Stimulated activated naive CD8-positive, alpha-beta T cell treated with anti-CD3 and anti-CD28 coated beads, Interleukin-15, amount 100 ng/mL, for 72 hours (primary cell): ENCODE results near the gene MPHOSPH8.
"Not testable (repeated sequence)": the region's sequence is repeated elsewhere in the genome, so short reads cannot be mapped to it uniquely, and the experiment has no call there.

Source experiments
- ATAC-seq: fragments of 150-1000 bp; cut with Tn5 transposase; 2 replicates; pipeline ENCODE4 v1.10.0; 2021; ENCODE audit warnings: mild to moderate bottlenecking, moderate library complexity
- DNase-seq, 2 donors: peaks; one replicate each; pipeline ENCODE4 v3.0.0; 2021 to 2022
- H3K27ac Mint-ChIP-seq, 2 donors: one replicate each; pipeline ENCODE4 v1.8.0; 2022; ENCODE audit warnings: mild to moderate bottlenecking in 2 of 2, mixed read lengths in 2 of 2, moderate library complexity in 2 of 2
- H3K27me3 Mint-ChIP-seq: one replicate; pipeline ENCODE4 v1.8.0; 2022; ENCODE audit warnings: mixed read lengths
- H3K4me1 Mint-ChIP-seq: one replicate; pipeline ENCODE4 v1.8.0; 2022; ENCODE audit warnings: mild to moderate bottlenecking, mixed read lengths
- H3K4me3 Mint-ChIP-seq, 2 donors: one replicate each; pipeline ENCODE4 v1.8.0; 2022; ENCODE audit warnings: mild to moderate bottlenecking in 2 of 2, mixed read lengths in 2 of 2, moderate library complexity in 1 of 2
- H3K9me3 Mint-ChIP-seq, 2 donors: one replicate each; pipeline ENCODE4 v1.8.0; 2022; ENCODE audit warnings: mixed read lengths in 2 of 2

Gene MPHOSPH8

GRCh38 chr13:19695829-19696228, 62.4 kb downstream of the MPHOSPH8 start:
- H3K4me3 Mint-ChIP-seq, result no peak overlapping the region
- no peak overlapping the region for H3K27ac Mint-ChIP-seq
- DNase-seq (no peak), ATAC-seq (no peak)
- peaks cover 0 to 4% of the 10 kb centered on the region in 2 donors for H3K9me3 Mint-ChIP-seq
- H3K4me1 Mint-ChIP-seq, result no peaks in the 10 kb centered on the region
- no peaks in the 10 kb centered on the region for H3K27me3 Mint-ChIP-seq

- not testable (repeated sequence) for H3K4me1 Mint-ChIP-seq, H3K27ac Mint-ChIP-seq, H3K27me3 Mint-ChIP-seq, ATAC-seq, H3K4me3 Mint-ChIP-seq, DNase-seq, H3K9me3 Mint-ChIP-seq
These were observed 67.5 kb downstream of the MPHOSPH8 start for GRCh38 chr13:19700963-19701362.

- not testable (repeated sequence) for ATAC-seq, H3K4me3 Mint-ChIP-seq, DNase-seq, H3K27ac Mint-ChIP-seq, H3K9me3 Mint-ChIP-seq, H3K27me3 Mint-ChIP-seq, H3K4me1 Mint-ChIP-seq
These were observed 68.2 kb downstream of the MPHOSPH8 start for GRCh38 chr13:19701619-19702018.

- H3K27me3 Mint-ChIP-seq, H3K9me3 Mint-ChIP-seq, DNase-seq, ATAC-seq, H3K4me3 Mint-ChIP-seq, H3K4me1 Mint-ChIP-seq, H3K27ac Mint-ChIP-seq: not testable (repeated sequence)
These were observed 70.8 kb downstream of the MPHOSPH8 start for GRCh38 chr13:19704256-19704655.

GRCh38 chr13:19709039-19709438, 75.6 kb downstream of the MPHOSPH8 start:
- not testable (repeated sequence) for ATAC-seq, DNase-seq
- peaks cover 14% of the 10 kb centered on the region for H3K4me1 Mint-ChIP-seq

GRCh38 chr13:19709782-19710181, 76.3 kb downstream of the MPHOSPH8 start:
- DNase-seq, ATAC-seq, H3K27me3 Mint-ChIP-seq, H3K27ac Mint-ChIP-seq, H3K4me3 Mint-ChIP-seq, H3K9me3 Mint-ChIP-seq: not testable (repeated sequence)
- peaks cover 22% of the 10 kb centered on the region for H3K4me1 Mint-ChIP-seq

More at GRCh38 chr13:19709039-19709438, 75.6 kb downstream of the MPHOSPH8 start:
- not testable (repeated sequence) for H3K27ac Mint-ChIP-seq, H3K4me3 Mint-ChIP-seq, H3K27me3 Mint-ChIP-seq, H3K9me3 Mint-ChIP-seq

GRCh38 chr13:19713186-19713965, 79.9 kb downstream of the MPHOSPH8 start:
- ATAC-seq, result peak; percentile 85

GRCh38 chr13:19720039-19720438, 86.6 kb downstream of the MPHOSPH8 start:
- no peak for DNase-seq
- H3K4me3 Mint-ChIP-seq, result no peak overlapping the region
- no peaks in the 10 kb centered on the region for H3K4me1 Mint-ChIP-seq
- no peaks in the 10 kb centered on the region for H3K9me3 Mint-ChIP-seq
- no peak overlapping the region for H3K27ac Mint-ChIP-seq
- no peak for ATAC-seq
- H3K27me3 Mint-ChIP-seq, result no peaks in the 10 kb centered on the region

More at GRCh38 chr13:19713186-19713965, 79.9 kb downstream of the MPHOSPH8 start:
- H3K27ac Mint-ChIP-seq, result no peak overlapping the region
- H3K4me3 Mint-ChIP-seq, result no peak overlapping the region
- no peaks in the 10 kb centered on the region for H3K27me3 Mint-ChIP-seq
- peaks cover 17% of the 10 kb centered on the region for H3K4me1 Mint-ChIP-seq
- DNase-seq, result no peak
- no peaks in the 10 kb centered on the region for H3K9me3 Mint-ChIP-seq
